Measurements from ENCODE around the gene C1orf159.

Gene C1orf159

DNA sequence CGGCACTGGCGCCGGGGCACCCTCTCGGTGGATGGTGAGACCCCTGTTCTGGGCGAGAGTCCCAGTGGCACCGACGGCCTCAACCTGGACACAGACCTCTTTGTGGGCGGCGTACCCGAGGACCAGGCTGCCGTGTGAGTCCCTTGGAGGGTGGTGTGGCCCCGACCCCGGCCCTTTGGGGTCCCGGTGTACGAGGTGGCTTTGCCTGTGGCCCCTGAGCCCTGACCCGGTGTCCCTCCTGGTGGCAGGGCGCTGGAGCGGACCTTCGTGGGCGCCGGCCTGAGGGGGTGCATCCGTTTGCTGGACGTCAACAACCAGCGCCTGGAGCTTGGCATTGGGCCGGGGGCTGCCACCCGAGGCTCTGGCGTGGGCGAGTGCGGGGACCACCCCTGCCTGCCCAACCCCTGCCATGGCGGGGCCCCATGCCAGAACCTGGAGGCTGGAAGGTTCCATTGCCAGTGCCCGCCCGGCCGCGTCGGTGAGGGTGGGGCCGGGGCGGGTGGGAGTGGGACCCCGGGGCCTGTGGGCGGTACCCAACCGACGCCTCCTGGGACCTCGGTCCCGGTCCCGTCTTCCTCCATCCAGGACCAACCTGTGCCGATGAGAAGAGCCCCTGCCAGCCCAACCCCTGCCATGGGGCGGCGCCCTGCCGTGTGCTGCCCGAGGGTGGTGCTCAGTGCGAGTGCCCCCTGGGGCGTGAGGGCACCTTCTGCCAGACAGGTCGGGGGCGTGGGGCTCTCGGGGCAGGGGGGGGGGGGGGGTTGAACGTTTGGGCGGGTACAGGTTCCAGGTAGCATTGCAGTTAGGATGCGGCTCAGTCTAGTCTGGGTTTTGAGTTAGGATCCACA, 66.3 kb downstream of the C1orf159 start:
- no peak for TF ChIP-seq SPI1 (IDR thresholded peaks at IDR 0.05; ENCODE audit: borderline replicate concordance, low read depth)
- no peak for TF ChIP-seq REST (IDR thresholded peaks at IDR 0.05; ENCODE audit: insufficient replicate concordance, low read depth)
- TF ChIP-seq GABPA (IDR thresholded peaks at IDR 0.05; ENCODE audit: low read depth) = no peak
- TF ChIP-seq, protein P1, sequence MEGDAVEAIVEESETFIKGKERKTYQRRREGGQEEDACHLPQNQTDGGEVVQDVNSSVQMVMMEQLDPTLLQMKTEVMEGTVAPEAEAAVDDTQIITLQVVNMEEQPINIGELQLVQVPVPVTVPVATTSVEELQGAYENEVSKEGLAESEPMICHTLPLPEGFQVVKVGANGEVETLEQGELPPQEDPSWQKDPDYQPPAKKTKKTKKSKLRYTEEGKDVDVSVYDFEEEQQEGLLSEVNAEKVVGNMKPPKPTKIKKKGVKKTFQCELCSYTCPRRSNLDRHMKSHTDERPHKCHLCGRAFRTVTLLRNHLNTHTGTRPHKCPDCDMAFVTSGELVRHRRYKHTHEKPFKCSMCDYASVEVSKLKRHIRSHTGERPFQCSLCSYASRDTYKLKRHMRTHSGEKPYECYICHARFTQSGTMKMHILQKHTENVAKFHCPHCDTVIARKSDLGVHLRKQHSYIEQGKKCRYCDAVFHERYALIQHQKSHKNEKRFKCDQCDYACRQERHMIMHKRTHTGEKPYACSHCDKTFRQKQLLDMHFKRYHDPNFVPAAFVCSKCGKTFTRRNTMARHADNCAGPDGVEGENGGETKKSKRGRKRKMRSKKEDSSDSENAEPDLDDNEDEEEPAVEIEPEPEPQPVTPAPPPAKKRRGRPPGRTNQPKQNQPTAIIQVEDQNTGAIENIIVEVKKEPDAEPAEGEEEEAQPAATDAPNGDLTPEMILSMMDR (IDR thresholded peaks at IDR 0.05; ENCODE audit: insufficient read depth, low read length) = no peak
- no peak for TF ChIP-seq POLR2AphosphoS5 (IDR thresholded peaks at IDR 0.05; ENCODE audit: low read depth)
- H3K27me3 ChIP-seq (ENCODE audit: insufficient read depth, poor library complexity, severe bottlenecking) = no peaks in the 10 kb centered on the region

DNA sequence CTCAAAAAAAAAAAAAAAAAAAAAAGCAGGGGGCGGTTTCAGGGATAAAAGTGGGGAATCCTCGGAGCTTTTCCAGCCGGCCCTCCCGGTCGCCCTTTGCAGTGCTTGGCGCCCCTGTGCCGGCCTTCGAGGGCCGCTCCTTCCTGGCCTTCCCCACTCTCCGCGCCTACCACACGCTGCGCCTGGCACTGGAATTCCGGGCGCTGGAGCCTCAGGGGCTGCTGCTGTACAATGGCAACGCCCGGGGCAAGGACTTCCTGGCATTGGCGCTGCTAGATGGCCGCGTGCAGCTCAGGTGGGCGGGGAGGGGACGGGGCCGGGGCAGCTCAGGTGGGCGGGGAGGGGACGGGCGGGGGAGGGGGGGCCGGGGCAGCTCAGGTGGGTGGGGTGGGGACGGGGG, 67.1 kb downstream of the C1orf159 start:
- H3K27ac ChIP-seq (replicated peaks) = no peak overlapping the region
- H3K27me3 ChIP-seq (ENCODE audit: insufficient read depth, poor library complexity, severe bottlenecking) = no peaks in the 10 kb centered on the region
- H3K4me3 ChIP-seq (replicated peaks; ENCODE audit: insufficient read depth, low read length) = no peak overlapping the region
- no peak for DNase-seq (ENCODE audit: low read depth in 1 of 2, low spot score in 1 of 2)
- TF ChIP-seq REST (IDR thresholded peaks at IDR 0.05; ENCODE audit: insufficient replicate concordance, low read depth) (no peak), SPI1 (IDR thresholded peaks at IDR 0.05; ENCODE audit: borderline replicate concordance, low read depth) (no peak), POLR2AphosphoS5 (IDR thresholded peaks at IDR 0.05; ENCODE audit: low read depth) (no peak), GABPA (IDR thresholded peaks at IDR 0.05; ENCODE audit: low read depth) (no peak)
- TF ChIP-seq, protein P1 (IDR thresholded peaks at IDR 0.05; ENCODE audit: insufficient read depth, low read length) = no peak

More for the DNA sequence above, 66.3 kb downstream of the C1orf159 start:
- no peak overlapping the region for H3K4me3 ChIP-seq (replicated peaks; ENCODE audit: insufficient read depth, low read length)
- DNase-seq (ENCODE audit: low read depth in 1 of 2, low spot score in 1 of 2) = no peak
- H3K27ac ChIP-seq (replicated peaks) = no peak overlapping the region

DNA sequence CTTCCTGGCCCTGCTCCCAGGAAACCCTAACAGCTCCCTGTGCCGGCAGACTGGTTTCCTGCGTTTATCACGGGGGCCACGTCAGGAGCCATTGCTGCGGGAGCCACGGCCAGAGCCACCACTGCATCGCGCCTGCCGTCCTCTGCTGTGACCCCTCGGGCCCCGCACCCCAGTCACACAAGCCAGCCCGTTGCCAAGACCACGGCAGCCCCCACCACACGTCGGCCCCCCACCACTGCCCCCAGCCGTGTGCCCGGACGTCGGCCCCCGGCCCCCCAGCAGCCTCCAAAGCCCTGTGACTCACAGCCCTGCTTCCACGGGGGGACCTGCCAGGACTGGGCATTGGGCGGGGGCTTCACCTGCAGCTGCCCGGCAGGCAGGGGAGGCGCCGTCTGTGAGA, 67.9 kb downstream of the C1orf159 start:
- TF ChIP-seq REST (IDR thresholded peaks at IDR 0.05; ENCODE audit: insufficient replicate concordance, low read depth) (no peak), SPI1 (IDR thresholded peaks at IDR 0.05; ENCODE audit: borderline replicate concordance, low read depth) (no peak)
- no peak overlapping the region for H3K4me3 ChIP-seq (replicated peaks; ENCODE audit: insufficient read depth, low read length)
- H3K27ac ChIP-seq (replicated peaks) = no peak overlapping the region
- H3K27me3 ChIP-seq (ENCODE audit: insufficient read depth, poor library complexity, severe bottlenecking) = no peaks in the 10 kb centered on the region
- no peak for DNase-seq (ENCODE audit: low read depth in 1 of 2, low spot score in 1 of 2)
